Panc1 (cell line): ENCODE results near the gene NTRK2. TPM values are rescaled to one million over a fixed set of nuclear protein-coding genes. Genes with fewer than 3 reads are reported as not detected.

Source experiments
- ATAC-seq: fragments of 200-7000 bp; cut with Tn5 transposase; 2 replicates; pipeline ENCODE4 v1.9.1; 2020; ENCODE audit warnings: mild to moderate bottlenecking, moderate library complexity
- BruUV-seq: library from RNA; stranded (reverse); fragments of 400-500 nt; replicated peaks from 2 replicates; lab custom pipeline; 2021; lab: Mats Ljungman, UMichigan
- CTCF ChIA-PET: fragments of 300-600 bp; sonication (Branson Sonifier 250); formaldehyde crosslinking; loops from one replicate; lab custom pipeline; 2022; ENCODE audit warnings: antibody characterized with exemption; lab: Charles Lee
- POLR2A ChIA-PET: fragments of 300-600 bp; sonication (Branson Sonifier 250); formaldehyde crosslinking; loops from one replicate; lab custom pipeline; 2022; ENCODE audit warnings: antibody characterized with exemption; lab: Charles Lee
- DNase-seq: peaks from one replicate; pipeline ENCODE4 v3.0.0-alpha.2; 2010; ENCODE audit warnings: low read depth, low spot score
- H3K27ac ChIP-seq: 2 replicates; pipeline ENCODE4 v1.5.1; 2011; ENCODE audit warnings: mild to moderate bottlenecking, low read length, inconsistent platforms
- H3K27me3 ChIP-seq: fragments of 200-500 bp; sonication (Bioruptor generic); 2 replicates; pipeline ENCODE4 v1.6.0; 2014; ENCODE audit warnings: low read length, inconsistent platforms; ENCODE audit not compliant: control insufficient read depth, insufficient read depth
- H3K36me3 ChIP-seq: fragments of 200-500 bp; sonication (Bioruptor generic); 2 replicates; pipeline ENCODE4 v1.5.1; 2014; ENCODE audit warnings: inconsistent platforms, mild to moderate bottlenecking, low read length, moderate library complexity; ENCODE audit not compliant: control insufficient read depth, insufficient read depth
- H3K4me1 ChIP-seq: 2 replicates; pipeline ENCODE4 v1.5.1; 2011; ENCODE audit warnings: inconsistent platforms, mild to moderate bottlenecking, low read length, moderate library complexity; ENCODE audit not compliant: control insufficient read depth, insufficient read depth
- H3K4me3 ChIP-seq, 2 experiments: 2 replicates each; pipeline ENCODE4 v1.5.1; 2011 to 2012; ENCODE audit warnings: low read depth in 2 of 2, low read length in 2 of 2, mild to moderate bottlenecking in 2 of 2, inconsistent platforms in 1 of 2, moderate library complexity in 1 of 2
- H3K9me3 ChIP-seq: fragments of 200-500 bp; sonication (Bioruptor generic); 2 replicates; pipeline ENCODE4 v1.5.1; 2014; ENCODE audit warnings: low read depth, mild to moderate bottlenecking, inconsistent platforms, low read length, moderate library complexity; ENCODE audit not compliant: control insufficient read depth, insufficient read depth
- POLR2AphosphoS5 ChIP-seq: IDR thresholded peaks from 2 replicates; pipeline ENCODE4 v1.6.1; 2012; ENCODE audit warnings: mild to moderate bottlenecking, low read depth, low read length, moderate library complexity
- SIN3A ChIP-seq: IDR thresholded peaks from 2 replicates; pipeline ENCODE4 v1.6.1; 2012; ENCODE audit warnings: low read depth, mild to moderate bottlenecking, low read length, moderate library complexity, borderline replicate concordance; ENCODE audit not compliant: insufficient read depth
- TCF7L2 ChIP-seq: IDR thresholded peaks from 2 replicates; pipeline ENCODE4 v1.6.1; 2011; ENCODE audit warnings: mild to moderate bottlenecking, low read depth, low read length, inconsistent platforms
- in situ Hi-C: cut with HindIII; loops from 2 replicates; pipeline ENCODE4 v1.10.0; 2016; ENCODE audit warnings: low sequenced_read_pairs, low pct_unique_long_range_greater_than_20kb
- intact Hi-C: fragments of 100-400 bp; cut with micrococcal nuclease; formaldehyde crosslinking; loops from one replicate; pipeline ENCODE4 v1.10.0; 2022; ENCODE audit not compliant: unreplicated experiment
- total RNA-seq: library from RNA; stranded (reverse); gene quantifications from one replicate; pipeline ENCODE4 v1.2.1, GENCODE V29; 2021; ENCODE audit not compliant: unreplicated experiment
- TF ChIP-seq, protein P1 (sequence below), 2 experiments: IDR thresholded peaks; 2 replicates each; pipeline ENCODE4 v1.6.1; 2011 to 2012; ENCODE audit warnings: low read depth in 2 of 2, control low read depth in 1 of 2, low read length in 1 of 2, mild to moderate bottlenecking in 1 of 2, moderate library complexity in 1 of 2; ENCODE audit not compliant: insufficient read depth in 1 of 2
- TF ChIP-seq, protein P2 (sequence below): fragments of 450-650 bp; IDR thresholded peaks from 2 replicates; pipeline ENCODE4 v1.5.1; 2017; ENCODE audit warnings: mild to moderate bottlenecking

NTRK2 gene
- total RNA-seq, 1 experiment from 2014 or later, result 0.23 TPM

DNA sequence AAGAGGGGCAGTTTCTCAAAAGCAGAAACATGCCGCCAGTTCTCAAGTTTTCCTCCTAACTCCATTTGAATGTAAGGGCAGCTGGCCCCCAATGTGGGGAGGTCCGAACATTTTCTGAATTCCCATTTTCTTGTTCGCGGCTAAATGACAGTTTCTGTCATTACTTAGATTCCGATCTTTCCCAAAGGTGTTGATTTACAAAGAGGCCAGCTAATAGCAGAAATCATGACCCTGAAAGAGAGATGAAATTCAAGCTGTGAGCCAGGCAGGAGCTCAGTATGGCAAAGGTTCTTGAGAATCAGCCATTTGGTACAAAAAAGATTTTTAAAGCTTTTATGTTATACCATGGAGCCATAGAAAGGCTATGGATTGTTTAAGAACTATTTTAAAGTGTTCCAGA, 142.8 kb downstream of the NTRK2 start:
- intact Hi-C loops, result no loop called here
- no peaks in the 10 kb centered on the region for H3K9me3 ChIP-seq
- H3K4me3 ChIP-seq, result no peak overlapping the region
- in situ Hi-C loops, result no loop called here
- BruUV-seq, result no TSS peak
- TF ChIP-seq, protein P1, sequence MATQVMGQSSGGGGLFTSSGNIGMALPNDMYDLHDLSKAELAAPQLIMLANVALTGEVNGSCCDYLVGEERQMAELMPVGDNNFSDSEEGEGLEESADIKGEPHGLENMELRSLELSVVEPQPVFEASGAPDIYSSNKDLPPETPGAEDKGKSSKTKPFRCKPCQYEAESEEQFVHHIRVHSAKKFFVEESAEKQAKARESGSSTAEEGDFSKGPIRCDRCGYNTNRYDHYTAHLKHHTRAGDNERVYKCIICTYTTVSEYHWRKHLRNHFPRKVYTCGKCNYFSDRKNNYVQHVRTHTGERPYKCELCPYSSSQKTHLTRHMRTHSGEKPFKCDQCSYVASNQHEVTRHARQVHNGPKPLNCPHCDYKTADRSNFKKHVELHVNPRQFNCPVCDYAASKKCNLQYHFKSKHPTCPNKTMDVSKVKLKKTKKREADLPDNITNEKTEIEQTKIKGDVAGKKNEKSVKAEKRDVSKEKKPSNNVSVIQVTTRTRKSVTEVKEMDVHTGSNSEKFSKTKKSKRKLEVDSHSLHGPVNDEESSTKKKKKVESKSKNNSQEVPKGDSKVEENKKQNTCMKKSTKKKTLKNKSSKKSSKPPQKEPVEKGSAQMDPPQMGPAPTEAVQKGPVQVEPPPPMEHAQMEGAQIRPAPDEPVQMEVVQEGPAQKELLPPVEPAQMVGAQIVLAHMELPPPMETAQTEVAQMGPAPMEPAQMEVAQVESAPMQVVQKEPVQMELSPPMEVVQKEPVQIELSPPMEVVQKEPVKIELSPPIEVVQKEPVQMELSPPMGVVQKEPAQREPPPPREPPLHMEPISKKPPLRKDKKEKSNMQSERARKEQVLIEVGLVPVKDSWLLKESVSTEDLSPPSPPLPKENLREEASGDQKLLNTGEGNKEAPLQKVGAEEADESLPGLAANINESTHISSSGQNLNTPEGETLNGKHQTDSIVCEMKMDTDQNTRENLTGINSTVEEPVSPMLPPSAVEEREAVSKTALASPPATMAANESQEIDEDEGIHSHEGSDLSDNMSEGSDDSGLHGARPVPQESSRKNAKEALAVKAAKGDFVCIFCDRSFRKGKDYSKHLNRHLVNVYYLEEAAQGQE (IDR thresholded peaks at IDR 0.05; ENCODE audit: insufficient read depth in 1 of 2, low read depth in 2 of 2, low read length in 1 of 2), result no peak
- TF ChIP-seq SIN3A (no peak), TCF7L2 (no peak), POLR2AphosphoS5 (no peak)
- TF ChIP-seq, protein P2, sequence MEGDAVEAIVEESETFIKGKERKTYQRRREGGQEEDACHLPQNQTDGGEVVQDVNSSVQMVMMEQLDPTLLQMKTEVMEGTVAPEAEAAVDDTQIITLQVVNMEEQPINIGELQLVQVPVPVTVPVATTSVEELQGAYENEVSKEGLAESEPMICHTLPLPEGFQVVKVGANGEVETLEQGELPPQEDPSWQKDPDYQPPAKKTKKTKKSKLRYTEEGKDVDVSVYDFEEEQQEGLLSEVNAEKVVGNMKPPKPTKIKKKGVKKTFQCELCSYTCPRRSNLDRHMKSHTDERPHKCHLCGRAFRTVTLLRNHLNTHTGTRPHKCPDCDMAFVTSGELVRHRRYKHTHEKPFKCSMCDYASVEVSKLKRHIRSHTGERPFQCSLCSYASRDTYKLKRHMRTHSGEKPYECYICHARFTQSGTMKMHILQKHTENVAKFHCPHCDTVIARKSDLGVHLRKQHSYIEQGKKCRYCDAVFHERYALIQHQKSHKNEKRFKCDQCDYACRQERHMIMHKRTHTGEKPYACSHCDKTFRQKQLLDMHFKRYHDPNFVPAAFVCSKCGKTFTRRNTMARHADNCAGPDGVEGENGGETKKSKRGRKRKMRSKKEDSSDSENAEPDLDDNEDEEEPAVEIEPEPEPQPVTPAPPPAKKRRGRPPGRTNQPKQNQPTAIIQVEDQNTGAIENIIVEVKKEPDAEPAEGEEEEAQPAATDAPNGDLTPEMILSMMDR, result no peak
- ChIA-PET POLR2A (no interaction called here), CTCF (no interaction called here)
- no peak overlapping the region for H3K27ac ChIP-seq
- no peak for DNase-seq
- no peak for ATAC-seq
- H3K4me1 ChIP-seq, result no peaks in the 10 kb centered on the region
- H3K36me3 ChIP-seq, result no peaks in the 10 kb centered on the region
- H3K27me3 ChIP-seq, result no peaks in the 10 kb centered on the region

DNA sequence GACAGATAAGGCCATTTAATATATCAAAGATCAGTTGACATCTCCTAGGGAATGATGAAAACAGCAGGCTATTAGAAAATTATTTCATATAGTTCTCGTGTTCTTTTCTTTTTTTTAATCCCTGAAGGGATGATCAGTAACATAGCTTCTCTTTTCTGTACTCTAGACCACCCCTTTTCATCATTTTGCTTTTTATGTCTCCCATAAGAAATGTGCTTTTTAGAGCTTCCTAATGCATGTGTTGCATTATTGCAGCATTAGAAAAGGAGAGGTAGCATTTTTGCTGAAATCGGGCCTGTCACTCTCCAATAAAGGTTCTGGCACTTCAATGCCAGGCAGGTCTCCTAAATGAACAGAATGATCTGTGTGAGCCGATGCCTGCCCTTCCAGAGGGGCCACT, 143.3 kb downstream of the NTRK2 start:
- DNase-seq (no peak), ATAC-seq (no peak)
- no TSS peak for BruUV-seq
- no peaks in the 10 kb centered on the region for H3K9me3 ChIP-seq
- H3K36me3 ChIP-seq, result no peaks in the 10 kb centered on the region
- no peak overlapping the region for H3K27ac ChIP-seq
- TF ChIP-seq, protein P2, result no peak
- TF ChIP-seq TCF7L2 (no peak), SIN3A (no peak), POLR2AphosphoS5 (no peak)
- TF ChIP-seq, protein P1 (IDR thresholded peaks at IDR 0.05; ENCODE audit: insufficient read depth in 1 of 2, low read depth in 2 of 2, low read length in 1 of 2), result no peak
- no peaks in the 10 kb centered on the region for H3K27me3 ChIP-seq
- intact Hi-C loops (no loop called here), in situ Hi-C loops (no loop called here)
- CTCF ChIA-PET, result no interaction called here
- POLR2A ChIA-PET, result no interaction called here
- no peak overlapping the region for H3K4me3 ChIP-seq
- no peaks in the 10 kb centered on the region for H3K4me1 ChIP-seq
